Endothelial cell of umbilical vein (primary cell): ENCODE measurements around the gene SIGLEC9. TPM values are rescaled to one million over a fixed set of nuclear protein-coding genes. Genes with fewer than 3 reads are reported as not detected.

Source experiments
- BruUV-seq: library from RNA; stranded (reverse); fragments of 400-500 nt; replicated peaks from 2 replicates; lab custom pipeline; 2021; lab: Mats Ljungman, UMichigan
- CTCF ChIA-PET: fragments of 300-600, 350-600 bp; sonication (Branson Sonifier 250); formaldehyde crosslinking; loops from one replicate; lab custom pipeline; 2021; ENCODE audit warnings: antibody characterized with exemption, inconsistent platforms; lab: Charles Lee
- POLR2A ChIA-PET: fragments of 300-600, 350-600 bp; sonication (Branson Sonifier 250); formaldehyde crosslinking; loops from one replicate; lab custom pipeline; 2021; ENCODE audit warnings: antibody characterized with exemption, inconsistent platforms; lab: Charles Lee
- DNase-seq: peaks from one replicate; pipeline ENCODE4 v3.0.0-alpha.2; 2011; ENCODE audit warnings: low read depth, low spot score
- FAIRE-seq: peaks from 2 replicates; lab custom pipeline; 2011; peaks lifted over from hg19 to GRCh38; lab: Jason Lieb, UNC
- H2AFZ ChIP-seq: 2 replicates; pipeline ENCODE4 v1.6.0; 2012; ENCODE audit warnings: low read depth, low read length, control low read depth, inconsistent platforms
- H3K27ac ChIP-seq: 2 replicates; pipeline ENCODE4 v1.5.1; 2011; ENCODE audit warnings: low read depth, mild to moderate bottlenecking, control low read depth, low read length, moderate library complexity; ENCODE audit not compliant: insufficient read depth
- H3K27me3 ChIP-seq, 2 experiments: 2 replicates each; pipeline versions ENCODE4 v1.6.0 to v1.6.1; 2011; ENCODE audit warnings: low read length in 2 of 2, mixed read lengths in 1 of 2; ENCODE audit not compliant: control insufficient read depth in 2 of 2, insufficient read depth in 2 of 2
- H3K36me3 ChIP-seq, 2 experiments: 2 replicates in 1 of 2; 3 replicates in 1 of 2; pipeline ENCODE4 v1.5.1; 2011; ENCODE audit warnings: low read length in 2 of 2, mild to moderate bottlenecking in 1 of 2, moderate library complexity in 1 of 2; ENCODE audit not compliant: control insufficient read depth in 2 of 2, insufficient read depth in 2 of 2; ENCODE audit errors: extremely low read depth in 1 of 2
- H3K4me1 ChIP-seq: 3 replicates; pipeline ENCODE4 v1.5.1; 2011; ENCODE audit warnings: mild to moderate bottlenecking, low read length; ENCODE audit not compliant: control insufficient read depth, insufficient read depth; ENCODE audit errors: extremely low read depth
- H3K4me2 ChIP-seq: 2 replicates; pipeline ENCODE4 v1.6.1; 2011; ENCODE audit warnings: low read length, control low read depth, mixed read lengths; ENCODE audit not compliant: insufficient read depth
- H3K4me3 ChIP-seq, 3 experiments: fragments of 200-600 bp in 1 of 3; sonication (generic), shearing (Covaris generic) in 1 of 3; replicated peaks in 1 of 3; 2 replicates each; pipeline ENCODE4 v1.5.1; 2011 to 2016; ENCODE audit warnings: control low read depth in 3 of 3, low read length in 3 of 3, mild to moderate bottlenecking in 2 of 3, inconsistent platforms in 1 of 3, low read depth in 1 of 3, moderate library complexity in 1 of 3; ENCODE audit not compliant: insufficient read depth in 1 of 3
- H3K79me2 ChIP-seq: 2 replicates; pipeline ENCODE4 v1.6.0; 2012; ENCODE audit warnings: low read length, inconsistent platforms; ENCODE audit not compliant: control insufficient read depth, insufficient read depth
- H3K9ac ChIP-seq: replicated peaks from 2 replicates; pipeline ENCODE3; 2011; ENCODE audit warnings: low read length, control low read depth; ENCODE audit not compliant: insufficient read depth; ENCODE audit errors: extremely low read depth
- H3K9me1 ChIP-seq: replicated peaks from 3 replicates; pipeline ENCODE4 v1.6.0; 2011; ENCODE audit warnings: mild to moderate bottlenecking, low read length; ENCODE audit not compliant: control insufficient read depth, insufficient read depth; ENCODE audit errors: extremely low read depth
- H3K9me3 ChIP-seq: replicated peaks from 2 replicates; pipeline ENCODE4 v1.5.1; 2012; ENCODE audit warnings: low read length, inconsistent platforms; ENCODE audit not compliant: control insufficient read depth, insufficient read depth
- H4K20me1 ChIP-seq: replicated peaks from 2 replicates; pipeline ENCODE3; 2011; ENCODE audit warnings: mild to moderate bottlenecking, low read length; ENCODE audit not compliant: control insufficient read depth, insufficient read depth; ENCODE audit errors: extremely low read depth
- CTCF ChIP-seq, 2 donors: IDR thresholded peaks; 1 replicate in 1 of 2; 2 replicates in 1 of 2; pipeline ENCODE4 v1.5.1; 2011; ENCODE audit warnings: low read length in 2 of 2, mild to moderate bottlenecking in 2 of 2, moderate library complexity in 2 of 2, control low read depth in 1 of 2, inconsistent platforms in 1 of 2, low read depth in 1 of 2; ENCODE audit not compliant: insufficient read depth in 1 of 2; ENCODE audit errors: extremely low read depth in 1 of 2
- EZH2 ChIP-seq: IDR thresholded peaks from 2 replicates; pipeline ENCODE4 v1.6.1; 2012; ENCODE audit warnings: borderline replicate concordance, low read depth, mild to moderate bottlenecking, moderate library complexity, low read length, inconsistent platforms; ENCODE audit not compliant: severe bottlenecking
- FOS ChIP-seq: IDR thresholded peaks from 2 replicates; pipeline ENCODE4 v1.6.1; 2011; ENCODE audit warnings: mild to moderate bottlenecking, low read length, moderate library complexity, borderline replicate concordance; ENCODE audit not compliant: insufficient read depth
- GATA2 ChIP-seq: IDR thresholded peaks from 2 replicates; pipeline ENCODE4 v1.7.0; 2011; ENCODE audit warnings: low read depth, mild to moderate bottlenecking, moderate library complexity, mixed read lengths, low read length; ENCODE audit not compliant: insufficient read length, insufficient read depth
- JUN ChIP-seq: IDR thresholded peaks from 2 replicates; pipeline ENCODE4 v1.6.1; 2011; ENCODE audit warnings: borderline replicate concordance, low read depth; ENCODE audit not compliant: insufficient read length, insufficient read depth
- MAX ChIP-seq: IDR thresholded peaks from 2 replicates; pipeline ENCODE4 v1.6.1; 2011; ENCODE audit not compliant: insufficient read depth, insufficient read length
- MYC ChIP-seq: IDR thresholded peaks from one replicate; pipeline ENCODE4 v1.6.1; 2011; ENCODE audit warnings: mild to moderate bottlenecking, low read depth, low read length
- POLR2A ChIP-seq: IDR thresholded peaks from 2 replicates; pipeline ENCODE4 v1.6.1; 2012; ENCODE audit warnings: low read depth, mild to moderate bottlenecking, control low read depth, low read length
- POLR2AphosphoS5 ChIP-seq: IDR thresholded peaks from 2 replicates; pipeline ENCODE4 v1.6.1; 2012; ENCODE audit warnings: low read depth, mild to moderate bottlenecking, control low read depth, low read length, moderate library complexity; ENCODE audit not compliant: insufficient read depth
- dilution Hi-C: fragments of 300-500 bp; cut with MboI; formaldehyde crosslinking; loops from one replicate; pipeline ENCODE4 v1.15.0; 2019; ENCODE audit warnings: low sequenced_read_pairs; ENCODE audit not compliant: extremely low pct_ligation_motif_present
- intact Hi-C: fragments of 100-400 bp; cut with micrococcal nuclease; formaldehyde crosslinking; loops from one replicate; pipeline ENCODE4 v1.10.0; 2022
- polyA plus RNA-seq, 4 experiments: library from polyadenylated mRNA; depleted of rRNA in 3 of 4; stranded (reverse) in 3 of 4; unstranded in 1 of 4; fragments of >200 nt; gene quantifications; 2 replicates each; pipeline versions ENCODE4 v1.2.1 to v1.2.3, GENCODE V29; 2011 to 2012; ENCODE audit warnings: missing spikeins in 1 of 4
- total RNA-seq: library from RNA; stranded (reverse); gene quantifications from 2 replicates; pipeline ENCODE4 v1.2.3, GENCODE V29; 2021

Gene SIGLEC9
- total and polyA plus RNA-seq, 2 donors (not counting 3 experiments of a cell fraction or from before 2014, with no cell fraction given) = not detected

- BruUV-seq = no TSS peak
- no peak for FAIRE-seq
- ChIA-PET POLR2A (no interaction called here), CTCF (interaction anchor here (1.2 kb wide), 1 partner anchor 24 kb away, joined by 3 read pairs; no protein-coding TSS in a partner anchor)
- Histone ChIP-seq H3K27me3 (peaks cover 0 to 4% of the 10 kb centered on the region in 2 experiments), H3K9ac (no peak overlapping the region), H3K27ac (no peak overlapping the region), H3K4me2 (no peak overlapping the region), H3K4me3 (no peak overlapping the region), H3K9me3 (no peaks in the 10 kb centered on the region), H3K36me3 (no peaks in the 10 kb centered on the region), H2AFZ (no peak overlapping the region), H3K9me1 (no peaks in the 10 kb centered on the region), H3K79me2 (no peaks in the 10 kb centered on the region), H3K4me1 (no peaks in the 10 kb centered on the region), H4K20me1 (no peaks in the 10 kb centered on the region)
- TF ChIP-seq POLR2A = no peak
- no peak for TF ChIP-seq POLR2AphosphoS5
- no peak for TF ChIP-seq FOS
- TF ChIP-seq JUN = no peak
- TF ChIP-seq EZH2 = no peak
- TF ChIP-seq MAX = no peak
- TF ChIP-seq CTCF (IDR thresholded peaks at IDR 0.05; ENCODE audit: extremely low read depth in 1 of 2, insufficient read depth in 1 of 2, low read depth in 1 of 2, low read length in 2 of 2) = no peak
- no peak for TF ChIP-seq GATA2
- TF ChIP-seq MYC = no peak
- intact Hi-C loops (no loop called here), dilution Hi-C loops (no loop called here)
- no peak for DNase-seq
Measured at GRCh38 chr19:51161266-51161665, 36.6 kb downstream of the SIGLEC9 start.
